Posterior cingulate gyrus (tissue), 11 donors: ENCODE data around the gene CSMD2.

ENCODE experiments used
- DNase-seq, 10 donors: peaks; one replicate each; pipeline versions ENCODE4 v3.0.0 to v3.0.0-alpha.2; 2020 to 2021; ENCODE audit warnings: mixed read lengths in 3 of 10
- intact Hi-C: fragments of 100-400 bp; cut with DNase I; formaldehyde crosslinking; loops from one replicate; pipeline ENCODE4 v1.15.1; 2023

Gene CSMD2

GRCh38 chr1:33792651-33793050 is 372.4 kb downstream of the CSMD2 start:
- DNase-seq, result no peak
- intact Hi-C loops, result no loop called here

GRCh38 chr1:33792216-33792615 is 372.8 kb downstream of the CSMD2 start:
- DNase-seq, result no peak
- intact Hi-C loops, result no loop called here

- DNase-seq, result no peak
- intact Hi-C loops, result no loop called here
Measured at GRCh38 chr1:33791251-33791650, 373.8 kb downstream of the CSMD2 start.

GRCh38 chr1:33790577-33790976 is 374.5 kb downstream of the CSMD2 start:
- intact Hi-C loops, result no loop called here
- DNase-seq, result no peak

- intact Hi-C loops, result no loop called here
- peak in 3 of 10 donors; percentile 19 to 32 (median 20) for DNase-seq
Measured at GRCh38 chr1:33784876-33785275, 380.2 kb downstream of the CSMD2 start.

GRCh38 chr1:33782776-33783175 is 382.3 kb downstream of the CSMD2 start:
- intact Hi-C loops, result no loop called here
- DNase-seq, result no peak

- DNase-seq, result no peak
- intact Hi-C loops, result no loop called here
Measured at GRCh38 chr1:33781652-33782051, 383.4 kb downstream of the CSMD2 start.

- intact Hi-C loops, result no loop called here
Measured at GRCh38 chr1:33777337-33777736, 387.7 kb downstream of the CSMD2 start.

GRCh38 chr1:33768821-33769220 is 396.2 kb downstream of the CSMD2 start:
- intact Hi-C loops, result no loop called here
- DNase-seq, result no peak

More at GRCh38 chr1:33777337-33777736, 387.7 kb downstream of the CSMD2 start:
- DNase-seq, result no peak

GRCh38 chr1:33768106-33768505 is 396.9 kb downstream of the CSMD2 start:
- intact Hi-C loops, result no loop called here
- no peak for DNase-seq

GRCh38 chr1:33764149-33764548 is 400.9 kb downstream of the CSMD2 start:
- intact Hi-C loops, result no loop called here
- DNase-seq, result no peak

GRCh38 chr1:33763406-33763805 is 401.6 kb downstream of the CSMD2 start:
- intact Hi-C loops, result no loop called here
- no peak for DNase-seq

GRCh38 chr1:33762962-33763361 is 402.1 kb downstream of the CSMD2 start:
- intact Hi-C loops, result no loop called here
- DNase-seq, result no peak

GRCh38 chr1:33762109-33762830 is 402.8 kb downstream of the CSMD2 start:
- intact Hi-C loops, result no loop called here
- DNase-seq, result peak in 3 of 10 donors; percentile 18 to 89 (median 73)

GRCh38 chr1:33758698-33759097 is 406.3 kb downstream of the CSMD2 start:
- peak in 3 of 10 donors; percentile 25 to 73 (median 28) for DNase-seq
- intact Hi-C loops, result no loop called here

GRCh38 chr1:33753087-33753856 is 411.8 kb downstream of the CSMD2 start:
- no peak for DNase-seq
- intact Hi-C loops, result no loop called here

GRCh38 chr1:33745942-33746341 is 419.1 kb downstream of the CSMD2 start:
- intact Hi-C loops, result no loop called here

GRCh38 chr1:33743221-33743998 is 421.6 kb downstream of the CSMD2 start:
- DNase-seq, result no peak
- intact Hi-C loops, result no loop called here

More at GRCh38 chr1:33745942-33746341, 419.1 kb downstream of the CSMD2 start:
- no peak for DNase-seq

GRCh38 chr1:33742663-33743062 is 422.4 kb downstream of the CSMD2 start:
- intact Hi-C loops, result no loop called here
- DNase-seq, result no peak

GRCh38 chr1:33741749-33742148 is 423.3 kb downstream of the CSMD2 start:
- intact Hi-C loops, result no loop called here
- no peak for DNase-seq
